Inferior parietal cortex (tissue), 1 donor: ENCODE results near the gene INO80E.
"Not testable (repeated sequence)": the region's sequence is repeated elsewhere in the genome, so short reads cannot be mapped to it uniquely, and the experiment has no call there.

Experiments
- DNase-seq: peaks from one replicate; pipeline ENCODE4 v3.0.0-alpha.2; 2016; ENCODE audit errors: extremely low spot score

INO80E gene

GRCh38 chr16:30009990-30010843, 14.2 kb downstream of the INO80E start:
- DNase-seq = no peak

GRCh38 chr16:30010844-30011713, 15.0 kb downstream of the INO80E start, which contains the start of gene DOC2A:
TSS of gene DOC2A (minus strand) at chr16:30011027. CDS start at chr16:30010222, 805 bp downstream.
- no peak for DNase-seq

GRCh38 chr16:30011714-30012504, 15.9 kb downstream of the INO80E start:
- no peak for DNase-seq

- DNase-seq = not testable (repeated sequence)
Observed at GRCh38 chr16:30012598-30012997, 16.6 kb downstream of the INO80E start.

- not testable (repeated sequence) for DNase-seq
Observed at GRCh38 chr16:30015450-30015849, 19.4 kb downstream of the INO80E start.

- no peak for DNase-seq
Observed at GRCh38 chr16:30016555-30017276, 20.7 kb downstream of the INO80E start.

GRCh38 chr16:30017277-30017656, 21.2 kb downstream of the INO80E start:
- DNase-seq = no peak

- DNase-seq = not testable (repeated sequence)
Observed at GRCh38 chr16:30017937-30018336, 21.9 kb downstream of the INO80E start.

- peak; percentile 33 for DNase-seq
Observed at GRCh38 chr16:30018731-30019158, 22.7 kb downstream of the INO80E start.

GRCh38 chr16:30022887-30023286, 26.8 kb downstream of the INO80E start, which contains the start of gene C16orf92:
TSS of gene C16orf92 (plus strand) at chr16:30023198. CDS start at chr16:30023341, 143 bp downstream.
- DNase-seq = no peak

- no peak for DNase-seq
Observed at GRCh38 chr16:30023586-30023985, 27.5 kb downstream of the INO80E start.

GRCh38 chr16:30024451-30024850, 28.4 kb downstream of the INO80E start:
- no peak for DNase-seq

- no peak for DNase-seq
Observed at GRCh38 chr16:30025156-30025555, 29.1 kb downstream of the INO80E start.

- DNase-seq = no peak
Observed at GRCh38 chr16:30025574-30025973, 29.5 kb downstream of the INO80E start.

- DNase-seq = no peak
Observed at GRCh38 chr16:30026449-30026848, 30.4 kb downstream of the INO80E start.

- no peak for DNase-seq
Observed at GRCh38 chr16:30027588-30028437, 31.8 kb downstream of the INO80E start.

- DNase-seq = no peak
Observed at GRCh38 chr16:30028438-30029076, 32.5 kb downstream of the INO80E start.

- no peak for DNase-seq
Observed at GRCh38 chr16:30030011-30030685, 34.1 kb downstream of the INO80E start.
